Neuron (in vitro differentiated cells): ENCODE measurements around the gene TENM4.

Experiments used
- H2AFZ ChIP-seq: one replicate; pipeline ENCODE4 v1.6.1; 2013; ENCODE audit warnings: low read depth, mild to moderate bottlenecking, inconsistent platforms, low read length, moderate library complexity
- H3K27me3 ChIP-seq: one replicate; pipeline ENCODE4 v1.6.1; 2013; ENCODE audit warnings: low read length; ENCODE audit not compliant: insufficient read depth
- H3K36me3 ChIP-seq: one replicate; pipeline ENCODE4 v1.6.1; 2013; ENCODE audit warnings: low read length; ENCODE audit not compliant: insufficient read depth
- H3K4me1 ChIP-seq: one replicate; pipeline ENCODE4 v1.6.1; 2013; ENCODE audit warnings: low read length; ENCODE audit not compliant: insufficient read depth
- H3K4me3 ChIP-seq: 2 replicates; pipeline ENCODE4 v1.5.1; 2013; ENCODE audit warnings: mild to moderate bottlenecking, low read length, moderate library complexity
- H3K9me3 ChIP-seq: one replicate; pipeline ENCODE4 v1.6.1; 2013; ENCODE audit warnings: low read length

TENM4 gene

DNA sequence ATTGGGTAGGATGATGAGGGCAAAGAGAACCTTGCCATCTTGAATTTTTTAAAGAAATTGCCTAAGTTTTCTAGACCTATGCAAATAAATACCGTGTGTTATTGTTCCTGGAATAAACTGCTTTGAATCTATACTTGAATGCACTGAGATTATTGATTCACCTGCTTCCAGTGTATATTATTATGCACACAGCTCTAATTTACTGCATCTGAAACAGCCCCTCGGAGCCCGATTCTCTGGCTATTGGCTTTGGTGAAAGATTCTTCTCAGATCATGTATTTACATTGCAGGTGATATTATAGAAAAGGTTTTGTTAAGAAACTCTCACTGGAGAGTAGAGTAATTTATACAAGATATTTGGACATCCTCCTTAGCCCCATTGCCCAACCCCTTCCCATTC, 254.2 kb downstream of the TENM4 start:
- Histone ChIP-seq H3K9me3 (no peaks in the 10 kb centered on the region), H3K4me1 (no peaks in the 10 kb centered on the region), H3K36me3 (no peaks in the 10 kb centered on the region), H3K27me3 (no peaks in the 10 kb centered on the region), H2AFZ (no peak overlapping the region), H3K4me3 (no peak overlapping the region)

DNA sequence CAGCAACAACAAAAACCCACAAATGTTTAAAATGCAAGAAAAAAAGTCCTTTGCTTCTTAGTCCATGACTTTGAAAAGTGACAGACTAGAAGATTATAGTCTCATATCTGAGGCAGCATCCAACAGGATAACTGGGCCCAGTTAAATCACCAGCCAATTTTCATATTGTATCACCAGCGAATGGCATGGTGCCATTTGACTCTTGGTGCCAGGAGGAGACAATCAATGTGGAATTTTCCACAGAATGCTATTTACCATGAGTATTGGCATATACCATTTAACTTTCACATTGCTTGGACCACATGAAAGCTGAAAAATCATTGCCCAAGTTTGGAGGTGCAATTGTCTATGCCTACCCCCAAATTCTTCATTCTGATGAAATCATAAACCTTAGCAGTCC, 255.5 kb downstream of the TENM4 start:
- H3K4me1 ChIP-seq, result no peaks in the 10 kb centered on the region
- H2AFZ ChIP-seq, result no peak overlapping the region
- H3K9me3 ChIP-seq, result no peaks in the 10 kb centered on the region
- no peaks in the 10 kb centered on the region for H3K27me3 ChIP-seq
- no peak overlapping the region for H3K4me3 ChIP-seq
- H3K36me3 ChIP-seq, result no peaks in the 10 kb centered on the region

DNA sequence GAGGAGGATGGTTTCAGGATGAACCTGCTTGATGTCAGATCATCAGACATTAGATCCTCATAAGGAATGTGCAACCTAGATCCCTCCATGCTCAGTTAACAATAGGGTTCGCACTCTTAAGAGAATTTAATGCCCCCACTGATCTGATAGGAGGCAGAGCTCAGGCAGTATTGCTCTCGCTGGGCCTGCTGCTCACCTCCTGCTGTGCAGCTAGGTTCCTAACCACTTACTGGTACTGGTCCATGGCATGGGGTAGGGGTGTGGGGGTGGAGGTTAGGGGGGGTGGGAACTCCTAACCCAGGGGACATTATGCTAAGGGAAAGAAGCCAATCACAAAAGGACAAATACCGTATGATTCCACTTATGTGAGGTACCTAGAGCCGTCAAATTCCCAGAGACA, 256.5 kb downstream of the TENM4 start:
- no peaks in the 10 kb centered on the region for H3K36me3 ChIP-seq
- H3K4me1 ChIP-seq, result no peaks in the 10 kb centered on the region
- H3K27me3 ChIP-seq, result no peaks in the 10 kb centered on the region
- no peak overlapping the region for H2AFZ ChIP-seq
- no peak overlapping the region for H3K4me3 ChIP-seq
- no peaks in the 10 kb centered on the region for H3K9me3 ChIP-seq

DNA sequence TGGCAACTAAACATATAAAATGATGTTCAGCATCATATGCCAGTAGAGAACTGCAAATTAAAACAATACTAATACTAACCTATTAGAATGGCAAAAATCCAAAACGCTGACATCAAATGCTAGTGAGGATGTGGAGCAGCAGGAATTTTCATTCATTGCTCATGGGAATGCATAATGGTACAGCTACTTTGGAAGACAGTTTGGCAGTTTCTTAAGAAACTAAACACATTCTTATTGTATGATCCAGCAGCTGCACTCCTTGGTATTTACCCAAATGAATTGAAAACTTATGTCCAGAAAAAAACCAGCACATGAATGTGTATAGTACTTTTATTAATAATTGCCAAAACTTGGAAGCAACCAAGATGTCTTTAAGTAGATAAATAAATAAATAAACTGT, 258.0 kb downstream of the TENM4 start:
- Histone ChIP-seq H2AFZ (no peak overlapping the region), H3K27me3 (no peaks in the 10 kb centered on the region), H3K4me3 (no peak overlapping the region), H3K36me3 (no peaks in the 10 kb centered on the region), H3K9me3 (no peaks in the 10 kb centered on the region), H3K4me1 (no peaks in the 10 kb centered on the region)

DNA sequence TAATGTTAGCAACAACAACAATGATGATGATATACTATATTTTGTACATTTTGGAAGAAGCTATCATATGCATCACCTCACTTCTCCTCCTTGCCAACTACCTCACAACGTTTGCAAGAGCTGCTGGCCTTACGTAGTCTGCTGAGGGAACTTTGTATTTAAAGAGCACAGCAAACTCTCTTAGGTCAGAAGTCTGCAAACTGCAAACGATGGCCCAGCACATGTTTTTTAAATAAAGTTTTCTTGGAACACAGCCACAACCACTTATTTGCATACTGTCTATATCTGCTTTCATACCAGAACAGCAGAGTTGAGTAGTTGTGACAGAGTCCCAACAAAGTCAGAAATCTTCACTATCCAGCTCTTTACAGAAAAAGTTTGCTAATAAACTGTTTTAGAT, 261.7 kb downstream of the TENM4 start:
- Histone ChIP-seq H3K36me3 (no peaks in the 10 kb centered on the region), H3K9me3 (no peaks in the 10 kb centered on the region), H3K27me3 (no peaks in the 10 kb centered on the region), H2AFZ (no peak overlapping the region), H3K4me1 (peaks cover 9% of the 10 kb centered on the region), H3K4me3 (no peak overlapping the region)

DNA sequence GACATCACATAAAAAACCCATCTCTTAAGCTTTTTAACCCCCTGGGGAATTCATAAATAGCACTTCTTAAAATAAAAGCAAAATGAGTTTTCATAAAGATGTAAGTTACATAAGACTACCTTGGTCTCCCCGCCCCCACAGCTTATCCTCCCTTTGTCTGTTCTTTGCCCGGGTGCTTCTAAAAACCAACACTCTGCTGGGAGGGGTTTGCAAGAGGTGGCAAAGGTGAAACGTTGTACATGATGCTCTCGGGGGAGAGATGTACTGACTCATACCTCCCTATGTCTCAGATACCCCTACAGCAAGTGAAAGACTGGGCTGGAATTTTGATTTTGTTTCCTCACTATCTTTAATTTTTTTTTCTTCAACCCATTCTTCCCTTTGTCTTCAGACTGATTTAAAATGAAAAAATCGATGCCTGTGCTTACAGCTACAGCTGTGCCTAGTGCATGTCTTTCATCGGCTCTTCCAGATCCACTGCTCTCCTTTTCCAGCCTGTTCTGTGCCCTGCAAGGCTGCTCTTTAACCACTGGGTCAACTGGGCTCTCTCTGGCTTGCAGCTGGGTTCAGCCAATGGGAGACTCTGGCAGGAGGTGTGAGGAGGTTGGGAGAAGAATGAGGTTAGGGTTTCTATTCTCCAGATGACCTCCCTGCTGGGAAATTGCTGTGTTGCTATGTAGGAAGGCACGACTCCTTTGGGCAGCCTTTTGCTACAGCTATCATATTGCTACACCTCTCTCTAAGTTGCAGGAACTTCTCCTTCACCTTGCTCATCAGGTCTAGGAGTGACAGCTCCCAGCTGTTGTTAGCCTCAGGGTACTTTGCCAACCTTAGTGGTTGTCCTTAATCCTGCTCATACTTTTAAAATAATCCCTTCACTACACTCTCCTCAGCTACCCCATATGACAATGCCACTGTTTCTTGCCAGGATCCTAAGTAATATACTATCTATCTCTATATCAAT, 266.5 kb downstream of the TENM4 start:
- no peak overlapping the region for H2AFZ ChIP-seq
- no peaks in the 10 kb centered on the region for H3K36me3 ChIP-seq
- H3K27me3 ChIP-seq, result no peaks in the 10 kb centered on the region
- no peak overlapping the region for H3K4me3 ChIP-seq
- peaks cover 20% of the 10 kb centered on the region for H3K4me1 ChIP-seq
- H3K9me3 ChIP-seq, result no peaks in the 10 kb centered on the region

DNA sequence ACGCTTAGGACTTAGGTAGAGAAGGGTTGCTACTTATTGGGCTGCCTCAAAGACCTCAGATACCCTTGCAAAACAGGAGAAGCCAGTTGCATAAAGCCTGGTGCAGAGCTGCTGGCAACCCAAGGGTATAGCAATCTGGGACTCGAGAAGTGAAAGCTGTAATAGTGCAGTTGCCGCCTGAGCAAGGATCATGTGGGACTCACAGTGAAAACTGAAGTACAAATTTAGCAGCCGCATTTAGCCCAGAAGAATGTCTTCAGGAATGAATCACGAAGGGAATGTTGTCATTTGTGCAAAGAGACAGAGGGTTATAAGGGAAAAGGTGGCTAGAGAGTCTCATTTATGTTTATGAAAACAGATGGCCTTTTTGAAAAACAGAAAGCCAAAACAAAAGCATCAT, 267.2 kb downstream of the TENM4 start:
- Histone ChIP-seq H2AFZ (no peak overlapping the region), H3K4me1 (peaks cover 20% of the 10 kb centered on the region), H3K27me3 (no peaks in the 10 kb centered on the region), H3K36me3 (no peaks in the 10 kb centered on the region), H3K9me3 (no peaks in the 10 kb centered on the region), H3K4me3 (no peak overlapping the region)

DNA sequence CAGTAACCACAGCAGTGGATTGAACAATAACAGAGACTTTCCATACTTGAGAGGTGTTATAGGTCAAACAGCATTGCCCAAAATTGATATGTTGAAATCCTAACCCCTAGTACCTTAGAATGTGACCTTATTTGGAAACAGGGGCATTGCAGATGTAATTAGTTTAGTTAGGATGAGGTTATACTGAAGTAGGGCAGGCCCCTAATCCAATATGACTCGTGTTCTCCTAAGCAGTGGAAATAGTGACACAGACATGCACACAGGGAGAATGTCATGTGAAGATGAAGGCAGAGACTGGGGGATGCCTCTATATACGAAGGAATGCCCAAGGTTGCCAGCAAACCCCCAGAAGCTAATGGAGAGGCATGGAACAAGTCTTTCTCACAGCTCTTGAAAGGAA, 270.5 kb downstream of the TENM4 start:
- Histone ChIP-seq H3K4me3 (no peak overlapping the region), H3K36me3 (no peaks in the 10 kb centered on the region), H2AFZ (no peak overlapping the region), H3K27me3 (no peaks in the 10 kb centered on the region), H3K9me3 (no peaks in the 10 kb centered on the region), H3K4me1 (peaks cover 20% of the 10 kb centered on the region)

DNA sequence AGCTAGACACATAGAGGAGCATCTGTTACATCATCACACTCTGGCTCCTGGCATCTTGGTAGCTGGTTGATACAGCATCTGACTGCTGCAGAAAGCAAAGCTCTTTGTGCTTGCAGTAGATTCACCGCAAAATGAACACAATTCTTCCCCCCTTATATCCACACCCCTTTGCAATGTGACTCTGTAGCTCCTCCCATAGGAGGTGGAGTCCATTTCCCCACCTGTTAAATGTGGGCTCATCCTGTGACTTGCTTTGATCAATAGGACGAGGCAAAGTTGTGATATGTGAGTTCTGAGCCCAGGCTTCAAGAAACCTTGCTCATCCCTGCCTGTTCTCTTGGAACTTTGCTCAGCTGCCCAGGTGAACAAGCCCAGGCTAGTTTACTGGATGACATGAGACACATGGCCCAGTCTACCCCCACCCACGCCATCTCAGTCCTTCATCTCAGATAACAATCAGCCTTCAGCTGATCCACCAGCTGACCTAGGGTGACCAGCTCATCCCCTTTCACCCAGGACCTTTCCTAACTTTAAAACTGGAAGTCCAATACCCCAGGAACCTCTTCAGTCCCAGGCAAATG, 272.2 kb downstream of the TENM4 start:
- Histone ChIP-seq H3K36me3 (no peaks in the 10 kb centered on the region), H2AFZ (no peak overlapping the region), H3K4me3 (no peak overlapping the region), H3K4me1 (peaks cover 6% of the 10 kb centered on the region), H3K9me3 (no peaks in the 10 kb centered on the region), H3K27me3 (no peaks in the 10 kb centered on the region)

DNA sequence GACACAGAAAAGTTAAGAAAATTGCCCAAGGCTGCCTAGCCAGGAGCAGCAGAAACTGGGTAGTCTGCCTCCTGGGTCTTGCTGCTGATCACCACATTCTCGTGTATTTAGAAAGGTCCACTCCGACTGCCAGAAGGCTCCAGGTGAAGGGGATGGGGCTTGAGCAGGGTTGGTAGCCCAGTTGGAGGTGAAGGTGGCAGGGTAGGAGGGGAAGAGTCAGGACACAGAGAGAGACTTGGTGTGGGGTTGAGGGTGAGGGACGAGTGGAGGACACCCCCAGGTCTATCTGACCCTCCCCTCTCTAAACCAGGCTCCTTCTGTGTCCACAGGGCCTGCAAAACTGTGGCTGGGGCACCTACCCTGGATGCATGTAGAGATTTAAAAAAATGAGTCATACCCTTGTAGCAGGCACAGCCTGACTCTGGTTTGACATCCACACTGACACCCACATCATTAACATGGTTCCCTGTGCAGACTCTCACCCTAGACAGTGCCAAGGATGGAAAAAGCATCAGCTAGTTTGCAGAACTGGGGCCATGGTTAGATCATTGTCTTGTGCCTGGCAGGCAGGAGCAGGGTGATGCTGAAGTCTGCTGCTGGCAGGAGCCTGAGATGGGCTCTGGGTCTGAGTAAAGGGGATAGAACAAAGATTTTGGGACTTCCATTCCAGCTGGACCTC, 273.2 kb downstream of the TENM4 start:
- no peak overlapping the region for H2AFZ ChIP-seq
- no peaks in the 10 kb centered on the region for H3K9me3 ChIP-seq
- no peaks in the 10 kb centered on the region for H3K36me3 ChIP-seq
- no peak overlapping the region for H3K4me3 ChIP-seq
- no peaks in the 10 kb centered on the region for H3K4me1 ChIP-seq
- H3K27me3 ChIP-seq, result no peaks in the 10 kb centered on the region

DNA sequence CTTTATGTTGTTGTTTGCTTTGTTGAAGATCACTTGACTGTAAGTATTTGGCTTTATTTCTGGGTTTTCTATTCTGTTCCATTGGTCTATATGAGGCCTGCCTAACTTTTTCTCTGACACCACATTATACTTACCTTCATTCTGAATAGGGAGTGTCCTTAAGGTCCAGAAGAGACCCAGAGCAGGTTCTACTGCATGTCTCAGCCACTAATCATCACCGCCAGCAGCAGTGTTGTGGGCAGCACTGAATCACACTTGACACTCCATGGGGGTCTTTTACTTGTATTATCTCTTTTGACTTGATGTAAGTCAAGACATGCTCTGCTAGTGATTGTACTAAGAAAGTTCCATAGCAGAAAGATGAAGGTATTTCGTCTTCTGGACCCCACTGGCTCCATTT, 274.9 kb downstream of the TENM4 start:
- no peak overlapping the region for H2AFZ ChIP-seq
- H3K4me1 ChIP-seq, result no peaks in the 10 kb centered on the region
- H3K4me3 ChIP-seq, result no peak overlapping the region
- H3K27me3 ChIP-seq, result no peaks in the 10 kb centered on the region
- H3K36me3 ChIP-seq, result no peaks in the 10 kb centered on the region
- no peaks in the 10 kb centered on the region for H3K9me3 ChIP-seq

DNA sequence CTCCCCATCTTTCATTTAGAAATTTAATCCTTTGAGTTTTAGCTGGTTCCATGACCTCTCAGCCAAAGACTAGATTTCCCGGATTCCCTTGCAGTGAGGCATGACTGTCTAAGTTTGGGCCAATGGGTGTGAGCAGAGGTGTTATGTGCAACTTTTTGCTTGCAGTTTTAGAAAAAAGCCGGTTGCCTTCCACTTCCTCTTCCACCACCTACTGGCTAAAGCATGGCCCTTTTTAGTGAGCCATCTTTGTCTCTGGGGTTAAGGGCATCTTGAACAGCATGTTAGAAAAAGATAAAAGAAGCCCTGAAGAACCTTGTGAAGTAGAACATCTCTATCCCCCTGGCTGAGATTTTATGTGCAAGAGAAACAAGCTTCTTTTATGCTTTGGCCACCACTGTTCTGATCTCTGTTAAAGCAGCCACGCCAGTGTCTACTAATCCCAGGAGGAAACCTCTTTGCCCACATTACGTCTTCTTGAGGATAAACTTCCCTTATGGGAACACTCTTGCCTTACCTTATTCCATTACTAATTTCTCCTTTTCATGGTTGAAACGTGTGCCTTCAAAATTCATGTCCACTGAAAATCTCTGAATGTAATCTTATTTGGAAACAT, 279.9 kb downstream of the TENM4 start:
- no peaks in the 10 kb centered on the region for H3K36me3 ChIP-seq
- H2AFZ ChIP-seq, result no peak overlapping the region
- H3K27me3 ChIP-seq, result no peaks in the 10 kb centered on the region
- H3K4me1 ChIP-seq, result no peaks in the 10 kb centered on the region
- H3K4me3 ChIP-seq, result no peak overlapping the region
- H3K9me3 ChIP-seq, result no peaks in the 10 kb centered on the region
